Measurements from ENCODE around the gene TTLL9. TPM values are rescaled to one million over a fixed set of nuclear protein-coding genes. Genes with fewer than 3 reads are reported as not detected.

TTLL9 gene
- total RNA-seq, 1 experiment from 2014 or later: not detected

GRCh38 chr20:31990641-31991338 is 120.4 kb downstream of the TTLL9 start:
- no peaks in the 10 kb centered on the region for H3K9me3 ChIP-seq (ENCODE audit: low read depth, low read length, poor library complexity, severe bottlenecking)
- ChIA-PET POLR2A (ENCODE audit: low non-redundant PET) (no interaction called here), CTCF (no interaction called here)
- peaks cover 33% of the 10 kb centered on the region for H3K27me3 ChIP-seq (replicated peaks; ENCODE audit: insufficient read depth, low read depth, low read length, poor library complexity)
- no peaks in the 10 kb centered on the region for H3K4me1 ChIP-seq (ENCODE audit: insufficient read depth, low read length, poor library complexity, severe bottlenecking)
- BruUV-seq (replicated peaks): no TSS peak
- TF ChIP-seq EZH2 (IDR thresholded peaks at IDR 0.05; ENCODE audit: borderline replicate concordance, low read depth, low read length, poor library complexity, severe bottlenecking) (no peak), CTCF (conservative IDR thresholded peaks at IDR 0.05; ENCODE audit: low read depth, low read length) (no peak)
- DNase-seq (ENCODE audit: low spot score): no peak
- H3K4me3 ChIP-seq (ENCODE audit: low read depth, low read length, poor library complexity, severe bottlenecking): no peak overlapping the region
- intact Hi-C loops (cut with micrococcal nuclease; ENCODE audit: unreplicated experiment): no loop called here
- no peaks in the 10 kb centered on the region for H3K36me3 ChIP-seq (ENCODE audit: insufficient read depth, low read length, poor library complexity, severe bottlenecking)
- H3K27ac ChIP-seq (ENCODE audit: low read depth, low read length, poor library complexity, severe bottlenecking): no peak overlapping the region

GRCh38 chr20:31991339-31991705 is 120.9 kb downstream of the TTLL9 start:
- ChIA-PET POLR2A (ENCODE audit: low non-redundant PET) (no interaction called here), CTCF (no interaction called here)

GRCh38 chr20:31992086-31992485 is 121.7 kb downstream of the TTLL9 start:
- H3K4me3 ChIP-seq (ENCODE audit: low read depth, low read length, poor library complexity, severe bottlenecking): no peak overlapping the region
- H3K27me3 ChIP-seq (replicated peaks; ENCODE audit: insufficient read depth, low read depth, low read length, poor library complexity): peaks cover 34% of the 10 kb centered on the region
- POLR2A ChIA-PET (ENCODE audit: low non-redundant PET): no interaction called here
- no peak overlapping the region for H3K27ac ChIP-seq (ENCODE audit: low read depth, low read length, poor library complexity, severe bottlenecking)
- intact Hi-C loops (cut with micrococcal nuclease; ENCODE audit: unreplicated experiment): no loop called here
- BruUV-seq (replicated peaks): no TSS peak
- CTCF ChIA-PET: no interaction called here
- H3K36me3 ChIP-seq (ENCODE audit: insufficient read depth, low read length, poor library complexity, severe bottlenecking): no peaks in the 10 kb centered on the region
- H3K9me3 ChIP-seq (ENCODE audit: low read depth, low read length, poor library complexity, severe bottlenecking): no peaks in the 10 kb centered on the region
- H3K4me1 ChIP-seq (ENCODE audit: insufficient read depth, low read length, poor library complexity, severe bottlenecking): no peaks in the 10 kb centered on the region
- TF ChIP-seq EZH2 (IDR thresholded peaks at IDR 0.05; ENCODE audit: borderline replicate concordance, low read depth, low read length, poor library complexity, severe bottlenecking): no peak
- no peak for TF ChIP-seq CTCF (conservative IDR thresholded peaks at IDR 0.05; ENCODE audit: low read depth, low read length)
- DNase-seq (ENCODE audit: low spot score): no peak

More at GRCh38 chr20:31991339-31991705, 120.9 kb downstream of the TTLL9 start:
- no peak overlapping the region for H3K27ac ChIP-seq (ENCODE audit: low read depth, low read length, poor library complexity, severe bottlenecking)
- no peak overlapping the region for H3K4me3 ChIP-seq (ENCODE audit: low read depth, low read length, poor library complexity, severe bottlenecking)
- no peaks in the 10 kb centered on the region for H3K4me1 ChIP-seq (ENCODE audit: insufficient read depth, low read length, poor library complexity, severe bottlenecking)
- no peak for DNase-seq (ENCODE audit: low spot score)
- TF ChIP-seq CTCF (conservative IDR thresholded peaks at IDR 0.05; ENCODE audit: low read depth, low read length) (no peak), EZH2 (IDR thresholded peaks at IDR 0.05; ENCODE audit: borderline replicate concordance, low read depth, low read length, poor library complexity, severe bottlenecking) (no peak)
- BruUV-seq (replicated peaks): no TSS peak
- H3K9me3 ChIP-seq (ENCODE audit: low read depth, low read length, poor library complexity, severe bottlenecking): no peaks in the 10 kb centered on the region
- peaks cover 34% of the 10 kb centered on the region for H3K27me3 ChIP-seq (replicated peaks; ENCODE audit: insufficient read depth, low read depth, low read length, poor library complexity)
- intact Hi-C loops (cut with micrococcal nuclease; ENCODE audit: unreplicated experiment): no loop called here
- H3K36me3 ChIP-seq (ENCODE audit: insufficient read depth, low read length, poor library complexity, severe bottlenecking): no peaks in the 10 kb centered on the region

Other genes with a start within 250 kb of the TTLL9 start
- not detected in 2 replicates for gene COX4I2, start 232.7 kb upstream of the TTLL9 start, total RNA-seq (2021)
- 44.5 and 47.8 TPM in 2 replicates for gene BCL2L1, start 147.8 kb upstream of the TTLL9 start, total RNA-seq (2021)
- 187 and 189 TPM in 2 replicates for gene TPX2, start 131.3 kb upstream of the TTLL9 start, total RNA-seq (2021)
- 1.2 and 1.3 TPM in 2 replicates for gene MYLK2, start 51.3 kb upstream of the TTLL9 start, total RNA-seq (2021)
- not detected in 2 replicates for gene FOXS1, start 25.0 kb upstream of the TTLL9 start, total RNA-seq (2021)
- 0.31 TPM in 1 of 2 replicates, not detected in the other for gene DUSP15, start 107 bp upstream of the TTLL9 start, total RNA-seq (2021)
- 18.7 and 24.3 TPM in 2 replicates for gene PDRG1, start 81.4 kb downstream of the TTLL9 start, total RNA-seq (2021)
- 0.04 TPM in 1 of 2 replicates, not detected in the other for gene XKR7, start 97.5 kb downstream of the TTLL9 start, total RNA-seq (2021)
- gene CCM2L, start 139.8 kb downstream of the TTLL9 start, total RNA-seq (2021): 0.22 TPM in 1 of 2 replicates, not detected in the other
- gene HCK, start 181.6 kb downstream of the TTLL9 start, total RNA-seq (2021): not detected in 2 replicates
- gene TM9SF4, start 239.1 kb downstream of the TTLL9 start, total RNA-seq (2021): 54.1 and 54.4 TPM in 2 replicates